Naive thymus-derived CD8-positive, alpha-beta T cell (primary cell): ENCODE results near the gene ATF4. TPM values are rescaled to one million over a fixed set of nuclear protein-coding genes. Genes with fewer than 3 reads are reported as not detected.
A peak's percentile ranks its signal among the peaks of the same experiment; 100 is the strongest.

Source experiments
- ATAC-seq, 2 donors: fragments of 150-1000 bp; cut with Tn5 transposase in 1 of 2; sonication (Bioruptor Pico), chemical (Tn5 transposase) in 1 of 2; 1 replicate in 1 of 2; 2 replicates in 1 of 2; pipeline ENCODE4 v1.10.0; 2021; ENCODE audit warnings: mild to moderate bottlenecking in 2 of 2, moderate library complexity in 2 of 2
- POLR2A ChIA-PET: fragments of 350-600 bp; sonication (Branson Sonifier 250); formaldehyde crosslinking; loops from one replicate; lab custom pipeline; 2021; ENCODE audit warnings: antibody characterized with exemption; lab: Charles Lee
- DNase-seq, 10 donors: peaks; one replicate each; pipeline versions ENCODE4 v3.0.0 to v3.0.0-alpha.2; 2020 to 2022
- H3K27ac Mint-ChIP-seq, 10 donors: one replicate each; pipeline ENCODE4 v1.8.0; 2020 to 2022; ENCODE audit warnings: mild to moderate bottlenecking in 10 of 10, mixed read lengths in 10 of 10, moderate library complexity in 4 of 10, inconsistent platforms in 1 of 10
- H3K27me3 Mint-ChIP-seq, 5 donors: one replicate each; pipeline ENCODE4 v1.8.0; 2021 to 2022; ENCODE audit warnings: mixed read lengths in 5 of 5
- H3K36me3 Mint-ChIP-seq, 3 donors: one replicate each; pipeline ENCODE4 v1.8.0; 2020 to 2022; ENCODE audit warnings: mixed read lengths in 3 of 3, mild to moderate bottlenecking in 2 of 3, inconsistent platforms in 1 of 3
- H3K4me1 Mint-ChIP-seq, 4 donors: one replicate each; pipeline ENCODE4 v1.8.0; 2021 to 2022; ENCODE audit warnings: mixed read lengths in 4 of 4
- H3K4me3 Mint-ChIP-seq, 10 donors: one replicate each; pipeline ENCODE4 v1.8.0; 2020 to 2022; ENCODE audit warnings: mild to moderate bottlenecking in 10 of 10, mixed read lengths in 10 of 10, moderate library complexity in 6 of 10, inconsistent platforms in 1 of 10
- H3K9me3 Mint-ChIP-seq, 9 donors: one replicate each; pipeline ENCODE4 v1.8.0; 2020 to 2022; ENCODE audit warnings: mixed read lengths in 9 of 9, mild to moderate bottlenecking in 3 of 9, inconsistent platforms in 1 of 9, moderate library complexity in 1 of 9
- polyA plus RNA-seq, 3 donors: library from polyadenylated mRNA; unstranded; fragments of 300-500 nt; fragmentation: Illumina TruSeq; gene quantifications; one replicate each; pipeline ENCODE4 v1.2.3, GENCODE V29; 2021
- total RNA-seq, 8 experiments: library from RNA in 2 of 8; stranded (reverse) in 2 of 8; gene quantifications; one replicate each; pipeline ENCODE4 v1.2.3 and lab custom pipeline; 2021 to 2026

ATF4 gene
- total and polyA plus RNA-seq, 5 experiments from 2014 or later = 51.9 to 312 (median 122) TPM

DNA sequence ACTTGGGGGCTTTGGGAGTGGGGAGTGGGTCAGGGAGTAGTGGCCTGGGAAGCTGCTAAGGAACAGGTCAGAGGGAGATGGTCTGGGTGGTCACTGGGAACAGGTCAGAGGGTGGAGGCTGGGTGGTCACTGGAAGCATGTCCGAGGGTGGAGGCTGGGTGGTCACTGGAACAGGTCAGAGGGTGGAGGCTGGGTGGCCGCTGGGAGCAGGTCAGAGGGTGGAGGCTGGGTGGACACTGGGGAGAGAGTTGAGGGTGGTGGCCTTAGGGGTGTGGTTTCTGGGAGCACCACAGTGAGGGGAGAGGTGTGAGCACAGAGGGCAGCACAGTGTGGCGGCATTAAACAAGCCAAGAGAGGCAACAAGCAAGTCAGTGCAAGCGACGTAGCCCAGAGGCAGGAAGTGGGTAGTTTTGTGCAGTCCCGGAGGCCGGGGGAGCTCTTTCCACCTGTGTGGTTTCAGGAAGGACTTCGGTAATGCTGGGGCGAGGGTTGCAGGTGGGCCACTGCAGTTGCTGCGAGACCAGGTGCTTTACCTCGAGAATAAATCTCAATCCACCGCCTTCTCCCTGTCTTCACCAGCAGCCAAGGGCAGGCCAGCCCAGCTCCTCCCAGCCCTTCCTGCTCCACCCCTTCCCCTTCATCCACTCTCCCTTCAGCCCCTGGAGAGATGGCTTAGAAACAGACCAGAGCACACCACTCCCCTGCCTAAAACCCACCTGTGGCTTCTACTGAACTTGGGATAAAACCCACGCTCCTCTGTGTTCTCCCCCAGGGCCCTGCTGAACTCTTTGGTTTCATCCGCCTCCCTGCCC, 47.0 kb downstream of the ATF4 start:
- H3K4me1 Mint-ChIP-seq = peaks cover 13 to 26% (median 21%) of the 10 kb centered on the region in 4 donors
- peaks cover 0 to 3% (median 0%) of the 10 kb centered on the region in 5 donors for H3K27me3 Mint-ChIP-seq
- peak overlapping the region in 9 of 10 donors; percentile 21 to 88 (median 78) for H3K27ac Mint-ChIP-seq
- H3K4me3 Mint-ChIP-seq = peak overlapping the region in 9 of 10 donors; percentile 28 to 74 (median 46)
- POLR2A ChIA-PET = no interaction called here
- DNase-seq = peak; percentile 10 to 72 (median 42)
- H3K36me3 Mint-ChIP-seq = no peaks in the 10 kb centered on the region
- peak; percentile 97 for ATAC-seq
- H3K9me3 Mint-ChIP-seq = peaks cover 0 to 11% (median 0%) of the 10 kb centered on the region in 9 donors

GRCh38 chr22:39568278-39568981, 48.1 kb downstream of the ATF4 start:
- H3K4me3 Mint-ChIP-seq = peak overlapping the region in 4 of 10 donors; percentile 44 to 62 (median 52)
- no peak for DNase-seq
- peak overlapping the region in 3 of 10 donors; percentile 71 to 88 (median 83) for H3K27ac Mint-ChIP-seq
- POLR2A ChIA-PET = no interaction called here
- ATAC-seq = no peak
- no peaks in the 10 kb centered on the region for H3K36me3 Mint-ChIP-seq
- H3K27me3 Mint-ChIP-seq = peaks cover 0 to 3% (median 0%) of the 10 kb centered on the region in 5 donors
- H3K9me3 Mint-ChIP-seq = peaks cover 0 to 11% (median 0%) of the 10 kb centered on the region in 9 donors
- H3K4me1 Mint-ChIP-seq = peaks cover 13 to 26% (median 21%) of the 10 kb centered on the region in 4 donors

DNA sequence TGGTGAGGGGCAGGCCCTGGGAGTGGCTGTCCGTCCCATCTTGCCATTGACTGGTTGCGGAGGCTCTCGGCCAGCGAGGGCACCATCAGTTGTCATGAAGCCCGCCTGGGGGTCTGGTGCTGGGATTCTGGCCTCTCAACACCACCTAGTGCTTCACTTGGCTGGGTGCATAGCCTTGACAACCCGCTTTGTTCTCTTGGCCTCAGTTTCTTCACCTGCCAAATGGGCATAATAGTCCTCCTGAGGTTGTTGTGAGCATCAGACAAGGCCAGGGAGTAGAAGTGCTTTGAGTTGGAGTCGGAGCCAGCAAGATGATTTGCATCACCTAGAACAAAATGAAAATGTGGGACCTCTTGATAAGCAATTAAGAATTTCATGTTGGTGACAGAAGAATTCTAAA, 48.7 kb downstream of the ATF4 start:
- POLR2A ChIA-PET = no interaction called here

GRCh38 chr22:39570226-39570625, 49.9 kb downstream of the ATF4 start:
- peak overlapping the region in 1 of 10 donors; percentile 51 for H3K4me3 Mint-ChIP-seq
- no peak overlapping the region for H3K27ac Mint-ChIP-seq
- POLR2A ChIA-PET = no interaction called here
- no peaks in the 10 kb centered on the region for H3K36me3 Mint-ChIP-seq
- H3K27me3 Mint-ChIP-seq = peaks cover 0 to 3% (median 0%) of the 10 kb centered on the region in 5 donors
- no peak for DNase-seq
- H3K4me1 Mint-ChIP-seq = peaks cover 13 to 26% (median 21%) of the 10 kb centered on the region in 4 donors
- ATAC-seq = no peak
- H3K9me3 Mint-ChIP-seq = peaks cover 0 to 8% (median 0%) of the 10 kb centered on the region in 9 donors

More for the DNA sequence above, 48.7 kb downstream of the ATF4 start:
- no peak overlapping the region for H3K27ac Mint-ChIP-seq
- peaks cover 0 to 3% (median 0%) of the 10 kb centered on the region in 5 donors for H3K27me3 Mint-ChIP-seq
- H3K36me3 Mint-ChIP-seq = no peaks in the 10 kb centered on the region
- ATAC-seq (no peak), DNase-seq (no peak)
- peaks cover 13 to 26% (median 21%) of the 10 kb centered on the region in 4 donors for H3K4me1 Mint-ChIP-seq
- H3K9me3 Mint-ChIP-seq = peaks cover 0 to 11% (median 0%) of the 10 kb centered on the region in 9 donors
- H3K4me3 Mint-ChIP-seq = no peak overlapping the region

- H3K9me3 Mint-ChIP-seq = peaks cover 0 to 4% (median 0%) of the 10 kb centered on the region in 9 donors
- ATAC-seq = no peak
- H3K36me3 Mint-ChIP-seq = no peaks in the 10 kb centered on the region
- peak within 1 kb of the TSS in 2 of 10 donors; percentile 56 to 60 for H3K27ac Mint-ChIP-seq
- POLR2A ChIA-PET = no interaction called here
- H3K4me1 Mint-ChIP-seq = peaks cover 13 to 23% (median 17%) of the 10 kb centered on the region in 4 donors
- peak within 1 kb of the TSS in 1 of 10 donors; percentile 51 for H3K4me3 Mint-ChIP-seq
- DNase-seq = no peak
- peaks cover 0 to 3% (median 0%) of the 10 kb centered on the region in 5 donors for H3K27me3 Mint-ChIP-seq
Observed at GRCh38 chr22:39570665-39571064, 50.3 kb downstream of the ATF4 start, which contains the start of gene CACNA1I. Gene CACNA1I (plus strand): TSS chr22:39570753. CDS start chr22:39570753, 0 bp downstream.

DNA sequence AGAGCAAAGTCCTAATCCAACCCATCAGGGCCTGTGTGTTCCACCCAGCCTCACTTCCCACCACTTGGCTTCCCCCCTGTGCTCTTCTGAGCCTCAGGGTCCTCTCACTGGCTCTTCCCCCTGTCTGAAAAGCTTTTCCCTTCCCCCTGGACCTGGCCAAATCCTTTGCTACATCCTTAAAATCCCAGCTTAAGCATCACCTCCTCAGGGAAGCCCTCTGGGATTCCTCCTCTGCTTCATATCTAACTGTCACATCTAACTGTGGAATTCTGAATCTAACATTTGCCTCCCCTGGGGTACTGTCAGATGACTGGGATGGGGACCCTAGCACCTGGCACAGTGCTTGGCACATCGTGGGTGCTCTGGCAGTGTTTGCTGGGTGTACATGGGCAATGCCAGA, 51.2 kb downstream of the ATF4 start:
- H3K4me1 Mint-ChIP-seq = peaks cover 12 to 18% (median 15%) of the 10 kb centered on the region in 4 donors
- POLR2A ChIA-PET = no interaction called here
- peak overlapping the region in 1 of 10 donors; percentile 60 for H3K27ac Mint-ChIP-seq
- no peak overlapping the region for H3K4me3 Mint-ChIP-seq
- H3K27me3 Mint-ChIP-seq = peaks cover 0 to 3% (median 0%) of the 10 kb centered on the region in 5 donors
- no peaks in the 10 kb centered on the region for H3K36me3 Mint-ChIP-seq
- no peak for ATAC-seq
- no peak for DNase-seq
- H3K9me3 Mint-ChIP-seq = no peaks in the 10 kb centered on the region

Other genes with a start within 250 kb of the ATF4 start
- 1,000 to 10,000 TPM; 3,621 to 3,622 TPM for gene RPL3, start 200.9 kb upstream of the ATF4 start, total RNA-seq
- gene RPL3, start 200.9 kb upstream of the ATF4 start, polyA plus RNA-seq = 1,000 to 10,000 TPM; 4,219 to 5,383 (median 4,759) TPM
- 10 to 100 TPM in 1 of 2 experiments, 1 to 10 TPM in 1; 10.0 to 11.4 TPM for gene SYNGR1, start 170.6 kb upstream of the ATF4 start, total RNA-seq
- 10 to 100 TPM; 10.1 to 14.8 (median 12.0) TPM for gene SYNGR1, start 170.6 kb upstream of the ATF4 start, polyA plus RNA-seq
- gene TAB1, start 120.8 kb upstream of the ATF4 start, total RNA-seq = 10 to 100 TPM; 42.1 to 47.0 TPM
- gene TAB1, start 120.8 kb upstream of the ATF4 start, polyA plus RNA-seq = 1 to 10 TPM; 2.2 to 5.9 (median 4.3) TPM
- under 1 TPM; 0.36 to 0.55 TPM for gene MGAT3, start 63.5 kb upstream of the ATF4 start, total RNA-seq
- gene MGAT3, start 63.5 kb upstream of the ATF4 start, polyA plus RNA-seq = under 1 TPM; 0.05 to 0.27 (median 0.11) TPM
- gene MIEF1, start 18.3 kb upstream of the ATF4 start, total RNA-seq = 10 to 100 TPM; 41.8 to 47.8 TPM
- gene MIEF1, start 18.3 kb upstream of the ATF4 start, polyA plus RNA-seq = 10 to 100 TPM; 22.2 to 35.8 (median 25.9) TPM
- gene RPS19BP1, start 12.2 kb downstream of the ATF4 start, total RNA-seq = 10 to 100 TPM; 76.1 to 78.2 TPM
- gene RPS19BP1, start 12.2 kb downstream of the ATF4 start, polyA plus RNA-seq = 100 to 1,000 TPM; 122 to 129 (median 128) TPM
- gene CACNA1I, start 50.2 kb downstream of the ATF4 start, total RNA-seq = 10 to 100 TPM; 14.4 to 14.9 TPM
- under 1 TPM; 0.04 to 0.33 (median 0.10) TPM for gene CACNA1I, start 50.2 kb downstream of the ATF4 start, polyA plus RNA-seq